Stimulated activated CD8-positive, alpha-beta memory T cell treated with anti-CD3 and anti-CD28 coated beads, Interleukin-12 subunit alpha, Interleukin-12 subunit beta, amount 100 ng/mL, for 24 hours (primary cell): Measurements from ENCODE around the gene C6orf58.

ENCODE experiments used
- DNase-seq: peaks from one replicate; pipeline ENCODE4 v3.0.0-alpha.2; 2020; ENCODE audit errors: extremely low read depth

The C6orf58 gene

GRCh38 chr6:127576874-127577273 lies at the start of gene C6orf58:
Gene C6orf58, plus strand, starts transcription at chr6:127577174. Its CDS starts 12 bp downstream, at chr6:127577186.
- no peak for DNase-seq

- no peak for DNase-seq
These were observed 44.0 kb upstream of the C6orf58 start for GRCh38 chr6:127533011-127533410.

GRCh38 chr6:127533736-127534135 lies 43.2 kb upstream of the C6orf58 start:
- no peak for DNase-seq

GRCh38 chr6:127538750-127539264 lies 38.2 kb upstream of the C6orf58 start:
- DNase-seq = no peak

- DNase-seq = no peak
These were observed 37.7 kb upstream of the C6orf58 start for GRCh38 chr6:127539272-127539671.

- no peak for DNase-seq
These were observed 29.8 kb upstream of the C6orf58 start for GRCh38 chr6:127547215-127547614.

GRCh38 chr6:127547904-127548649 lies 28.9 kb upstream of the C6orf58 start:
- DNase-seq = no peak

- DNase-seq = no peak
These were observed 26.6 kb upstream of the C6orf58 start for GRCh38 chr6:127550403-127550802.

- no peak for DNase-seq
These were observed 22.5 kb upstream of the C6orf58 start for GRCh38 chr6:127554435-127555006.

- DNase-seq = no peak
These were observed 15.3 kb upstream of the C6orf58 start for GRCh38 chr6:127561660-127562059.

GRCh38 chr6:127564761-127565160 lies 12.2 kb upstream of the C6orf58 start:
- no peak for DNase-seq

- DNase-seq = no peak
These were observed 10.9 kb upstream of the C6orf58 start for GRCh38 chr6:127566119-127566518.

- DNase-seq = no peak
These were observed 10.3 kb upstream of the C6orf58 start for GRCh38 chr6:127566651-127567050.

GRCh38 chr6:127567476-127567875 lies 9.5 kb upstream of the C6orf58 start:
- no peak for DNase-seq

- no peak for DNase-seq
These were observed 6.1 kb upstream of the C6orf58 start for GRCh38 chr6:127570739-127571389.

GRCh38 chr6:127578900-127579299 lies 1.9 kb downstream of the C6orf58 start:
- no peak for DNase-seq

GRCh38 chr6:127581576-127581975 lies 4.6 kb downstream of the C6orf58 start:
- DNase-seq = no peak

GRCh38 chr6:127582777-127583462 lies 5.9 kb downstream of the C6orf58 start:
- DNase-seq = no peak

GRCh38 chr6:127585123-127585522 lies 8.1 kb downstream of the C6orf58 start:
- no peak for DNase-seq

- DNase-seq = no peak
These were observed 9.4 kb downstream of the C6orf58 start for GRCh38 chr6:127586372-127586771.

GRCh38 chr6:127587875-127588274 lies 10.9 kb downstream of the C6orf58 start:
- no peak for DNase-seq

GRCh38 chr6:127589135-127589534 lies 12.2 kb downstream of the C6orf58 start:
- no peak for DNase-seq
